GM21390 (cell line): ENCODE data around the gene RAB23.
"Not testable (repeated sequence)": the region's sequence is repeated elsewhere in the genome, so short reads cannot be mapped to it uniquely, and the experiment has no call there.

Experiments
- ATAC-seq: cut with Tn5 transposase; IDR thresholded peaks from one replicate; pipeline ENCODE4 v1.9.1; 2021; ENCODE audit not compliant: unreplicated experiment

RAB23 gene

GRCh38 chr6:57243526-57243925, 21.4 kb upstream of the RAB23 start:
- not testable (repeated sequence) for ATAC-seq

- ATAC-seq, result no peak
These were observed 20.4 kb upstream of the RAB23 start for GRCh38 chr6:57242505-57242904.

GRCh38 chr6:57226221-57226620, 4.1 kb upstream of the RAB23 start:
- ATAC-seq, result no peak

- ATAC-seq, result no peak
These were observed 2.8 kb upstream of the RAB23 start for GRCh38 chr6:57224769-57225515.

- no peak for ATAC-seq
These were observed 603 bp upstream of the RAB23 start for GRCh38 chr6:57222743-57223077.

- ATAC-seq, result peak; percentile 55
These were observed 744 bp downstream of the RAB23 start for GRCh38 chr6:57221191-57221935.

GRCh38 chr6:57220083-57220703, 1.9 kb downstream of the RAB23 start:
- no peak for ATAC-seq

- ATAC-seq, result no peak
These were observed 4.8 kb downstream of the RAB23 start for GRCh38 chr6:57217270-57217669.

- ATAC-seq, result no peak
These were observed 5.6 kb downstream of the RAB23 start for GRCh38 chr6:57216235-57217101.

GRCh38 chr6:57215260-57215659, 6.8 kb downstream of the RAB23 start:
- ATAC-seq, result no peak

GRCh38 chr6:57210060-57210459, 12.0 kb downstream of the RAB23 start:
- ATAC-seq, result no peak

GRCh38 chr6:57209030-57209429, 13.1 kb downstream of the RAB23 start:
- ATAC-seq, result no peak

GRCh38 chr6:57207872-57208271, 14.2 kb downstream of the RAB23 start:
- ATAC-seq, result no peak

- ATAC-seq, result no peak
These were observed 15.0 kb downstream of the RAB23 start for GRCh38 chr6:57207141-57207540.

- no peak for ATAC-seq
These were observed 16.4 kb downstream of the RAB23 start for GRCh38 chr6:57205550-57206328.

GRCh38 chr6:57201718-57202117, 20.4 kb downstream of the RAB23 start:
- ATAC-seq, result no peak

- no peak for ATAC-seq
These were observed 23.0 kb downstream of the RAB23 start for GRCh38 chr6:57198926-57199636.

GRCh38 chr6:57195457-57195856, 26.6 kb downstream of the RAB23 start:
- ATAC-seq, result no peak

GRCh38 chr6:57193177-57193576, 28.9 kb downstream of the RAB23 start:
- no peak for ATAC-seq

- no peak for ATAC-seq
These were observed 32.0 kb downstream of the RAB23 start for GRCh38 chr6:57190140-57190539.
